GM19452 (cell line): ENCODE measurements around the gene TXNDC11.
"Not testable (repeated sequence)": the region's sequence is repeated elsewhere in the genome, so short reads cannot be mapped to it uniquely, and the experiment has no call there.

Source experiments
- ATAC-seq: cut with Tn5 transposase; IDR thresholded peaks from one replicate; pipeline ENCODE4 v1.9.1; 2021; ENCODE audit not compliant: unreplicated experiment

Gene TXNDC11

GRCh38 chr16:11742536-11743307 is at the start of gene TXNDC11:
TXNDC11 (minus strand) TSS chr16:11742857; CDS start chr16:11742730, 127 bp downstream.
- ATAC-seq, result peak; percentile 85

GRCh38 chr16:11791144-11791828 is 48.6 kb upstream of the TXNDC11 start:
- ATAC-seq, result no peak

GRCh38 chr16:11788914-11789313 is 46.3 kb upstream of the TXNDC11 start:
- ATAC-seq, result no peak

- not testable (repeated sequence) for ATAC-seq
Measured at GRCh38 chr16:11784980-11785599, 42.4 kb upstream of the TXNDC11 start.

- ATAC-seq, result not testable (repeated sequence)
Measured at GRCh38 chr16:11784381-11784780, 41.7 kb upstream of the TXNDC11 start.

- no peak for ATAC-seq
Measured at GRCh38 chr16:11784038-11784369, 41.3 kb upstream of the TXNDC11 start.

GRCh38 chr16:11783319-11784037 is 40.8 kb upstream of the TXNDC11 start:
- peak; percentile 62 for ATAC-seq

GRCh38 chr16:11781773-11782172 is 39.1 kb upstream of the TXNDC11 start:
- no peak for ATAC-seq

GRCh38 chr16:11780991-11781680 is 38.5 kb upstream of the TXNDC11 start:
- no peak for ATAC-seq

- ATAC-seq, result no peak
Measured at GRCh38 chr16:11779074-11779473, 36.4 kb upstream of the TXNDC11 start.

GRCh38 chr16:11774065-11774626 is 31.5 kb upstream of the TXNDC11 start:
- ATAC-seq, result no peak

GRCh38 chr16:11768849-11769248 is 26.2 kb upstream of the TXNDC11 start:
- no peak for ATAC-seq

- ATAC-seq, result no peak
Measured at GRCh38 chr16:11762431-11762830, 19.8 kb upstream of the TXNDC11 start.

- no peak for ATAC-seq
Measured at GRCh38 chr16:11759997-11760396, 17.3 kb upstream of the TXNDC11 start.

- ATAC-seq, result no peak
Measured at GRCh38 chr16:11759163-11759834, 16.6 kb upstream of the TXNDC11 start.

GRCh38 chr16:11757671-11758545 is 15.3 kb upstream of the TXNDC11 start:
- no peak for ATAC-seq

- ATAC-seq, result no peak
Measured at GRCh38 chr16:11756248-11756647, 13.6 kb upstream of the TXNDC11 start.

- no peak for ATAC-seq
Measured at GRCh38 chr16:11755022-11755760, 12.5 kb upstream of the TXNDC11 start.
